HEK293 (cell line): ENCODE data around the gene HRC.

Experiments
- KLF1 ChIP-seq: fragments of 450-650 bp; formaldehyde crosslinking; IDR thresholded peaks from 2 replicates; pipeline ENCODE4 v1.5.1; 2016; ENCODE audit warnings: missing biosample characterization, missing genetic modification characterization
- PRDM1 ChIP-seq: fragments of 450-650 bp; formaldehyde crosslinking; IDR thresholded peaks from 2 replicates; pipeline ENCODE4; 2016; ENCODE audit warnings: missing biosample characterization, missing genetic modification characterization
- YY1 ChIP-seq: fragments of 450-650 bp; formaldehyde crosslinking; IDR thresholded peaks from 2 replicates; pipeline ENCODE4 v1.5.1; 2018; ENCODE audit warnings: missing biosample characterization, missing genetic modification characterization
- YY2 ChIP-seq: fragments of 450-650 bp; formaldehyde crosslinking; IDR thresholded peaks from 2 replicates; pipeline ENCODE4 v1.5.1; 2016; ENCODE audit warnings: missing biosample characterization, missing genetic modification characterization
- ZBTB8A ChIP-seq: fragments of 450-650 bp; formaldehyde crosslinking; IDR thresholded peaks from 2 replicates; pipeline ENCODE4 v1.5.1; 2016; ENCODE audit warnings: missing biosample characterization, missing genetic modification characterization
- ZNF600 ChIP-seq: fragments of 450-650 bp; formaldehyde crosslinking; IDR thresholded peaks from 2 replicates; pipeline ENCODE4 v1.5.1; 2016; ENCODE audit warnings: missing biosample characterization, missing genetic modification characterization
- ZNF76 ChIP-seq: fragments of 450-650 bp; formaldehyde crosslinking; IDR thresholded peaks from 2 replicates; pipeline ENCODE4; 2016; ENCODE audit warnings: low read depth, missing biosample characterization, missing genetic modification characterization, borderline replicate concordance
- TF ChIP-seq, protein P1 (sequence below): fragments of 450-650 bp; formaldehyde crosslinking; IDR thresholded peaks from 2 replicates; pipeline ENCODE4 v1.5.1; 2016; ENCODE audit warnings: missing biosample characterization, missing genetic modification characterization
- TF ChIP-seq, protein P2 (sequence below): fragments of 450-650 bp; formaldehyde crosslinking; IDR thresholded peaks from 2 replicates; pipeline ENCODE4 v1.5.1; 2016; ENCODE audit warnings: missing biosample characterization, missing genetic modification characterization, low read depth

DNA sequence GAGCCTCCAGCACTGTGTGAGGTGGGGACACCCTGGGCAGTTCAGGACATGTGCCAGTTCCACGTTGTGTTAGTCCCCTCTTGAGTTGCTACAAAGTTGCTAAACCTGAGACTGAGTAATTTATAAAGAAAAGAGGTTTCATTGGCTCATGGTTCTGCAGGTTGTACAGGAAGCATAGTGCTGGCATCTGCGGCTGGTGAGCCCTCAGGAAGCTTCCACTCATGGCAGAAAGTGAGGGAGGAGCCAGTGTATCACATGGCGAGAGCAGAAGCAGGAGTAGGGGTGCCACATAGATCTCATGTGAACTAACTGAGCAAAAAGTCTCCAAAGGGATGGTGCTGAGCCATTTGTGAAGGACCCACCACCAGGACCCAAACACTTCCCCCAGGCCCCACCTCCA lies 35.6 kb upstream of the HRC start:
- TF ChIP-seq YY1 (tag by site-specific recombination) (no peak), ZBTB8A (tag by site-specific recombination) (no peak), PRDM1 (tag by site-specific recombination) (no peak), KLF1 (tag by site-specific recombination) (no peak), YY2 (no peak), ZNF76 (tag by site-specific recombination) (no peak), ZNF600 (tag by site-specific recombination) (no peak)
- TF ChIP-seq, protein P1, sequence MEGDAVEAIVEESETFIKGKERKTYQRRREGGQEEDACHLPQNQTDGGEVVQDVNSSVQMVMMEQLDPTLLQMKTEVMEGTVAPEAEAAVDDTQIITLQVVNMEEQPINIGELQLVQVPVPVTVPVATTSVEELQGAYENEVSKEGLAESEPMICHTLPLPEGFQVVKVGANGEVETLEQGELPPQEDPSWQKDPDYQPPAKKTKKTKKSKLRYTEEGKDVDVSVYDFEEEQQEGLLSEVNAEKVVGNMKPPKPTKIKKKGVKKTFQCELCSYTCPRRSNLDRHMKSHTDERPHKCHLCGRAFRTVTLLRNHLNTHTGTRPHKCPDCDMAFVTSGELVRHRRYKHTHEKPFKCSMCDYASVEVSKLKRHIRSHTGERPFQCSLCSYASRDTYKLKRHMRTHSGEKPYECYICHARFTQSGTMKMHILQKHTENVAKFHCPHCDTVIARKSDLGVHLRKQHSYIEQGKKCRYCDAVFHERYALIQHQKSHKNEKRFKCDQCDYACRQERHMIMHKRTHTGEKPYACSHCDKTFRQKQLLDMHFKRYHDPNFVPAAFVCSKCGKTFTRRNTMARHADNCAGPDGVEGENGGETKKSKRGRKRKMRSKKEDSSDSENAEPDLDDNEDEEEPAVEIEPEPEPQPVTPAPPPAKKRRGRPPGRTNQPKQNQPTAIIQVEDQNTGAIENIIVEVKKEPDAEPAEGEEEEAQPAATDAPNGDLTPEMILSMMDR (tag by site-specific recombination), result no peak
- TF ChIP-seq, protein P2, sequence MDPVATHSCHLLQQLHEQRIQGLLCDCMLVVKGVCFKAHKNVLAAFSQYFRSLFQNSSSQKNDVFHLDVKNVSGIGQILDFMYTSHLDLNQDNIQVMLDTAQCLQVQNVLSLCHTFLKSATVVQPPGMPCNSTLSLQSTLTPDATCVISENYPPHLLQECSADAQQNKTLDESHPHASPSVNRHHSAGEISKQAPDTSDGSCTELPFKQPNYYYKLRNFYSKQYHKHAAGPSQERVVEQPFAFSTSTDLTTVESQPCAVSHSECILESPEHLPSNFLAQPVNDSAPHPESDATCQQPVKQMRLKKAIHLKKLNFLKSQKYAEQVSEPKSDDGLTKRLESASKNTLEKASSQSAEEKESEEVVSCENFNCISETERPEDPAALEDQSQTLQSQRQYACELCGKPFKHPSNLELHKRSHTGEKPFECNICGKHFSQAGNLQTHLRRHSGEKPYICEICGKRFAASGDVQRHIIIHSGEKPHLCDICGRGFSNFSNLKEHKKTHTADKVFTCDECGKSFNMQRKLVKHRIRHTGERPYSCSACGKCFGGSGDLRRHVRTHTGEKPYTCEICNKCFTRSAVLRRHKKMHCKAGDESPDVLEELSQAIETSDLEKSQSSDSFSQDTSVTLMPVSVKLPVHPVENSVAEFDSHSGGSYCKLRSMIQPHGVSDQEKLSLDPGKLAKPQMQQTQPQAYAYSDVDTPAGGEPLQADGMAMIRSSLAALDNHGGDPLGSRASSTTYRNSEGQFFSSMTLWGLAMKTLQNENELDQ (tag by site-specific recombination), result no peak
